Gastroesophageal sphincter (tissue), 4 donors: ENCODE results near the gene BYSL. TPM values are rescaled to one million over a fixed set of nuclear protein-coding genes. Genes with fewer than 3 reads are reported as not detected.

Experiments used
- ATAC-seq: fragments of 150-250 bp; one replicate; pipeline ENCODE4 v1.9.1; 2016; ENCODE audit warnings: mild to moderate bottlenecking, moderate library complexity
- H3K27ac ChIP-seq, 4 donors: fragments of 200-600 bp; sonication (generic) in 3 of 4; 1 replicate in 3 of 4; 2 replicates in 1 of 4; pipeline ENCODE4 v1.5.1; 2016 to 2019
- H3K27me3 ChIP-seq: fragments of 200-600 bp; sonication (generic); one replicate; pipeline ENCODE4 v1.5.1; 2019
- H3K36me3 ChIP-seq, 2 donors: fragments of 200-600 bp; sonication (generic); one replicate each; pipeline ENCODE4 v1.5.1; 2019; ENCODE audit warnings: control low read depth in 1 of 2
- H3K4me1 ChIP-seq, 3 donors: fragments of 200-600 bp; sonication (generic); 1 replicate in 2 of 3; 2 replicates in 1 of 3; pipeline ENCODE4 v1.5.1; 2016 to 2019; ENCODE audit warnings: control low read depth in 2 of 3
- H3K4me3 ChIP-seq, 2 donors: fragments of 200-600 bp; sonication (generic); one replicate each; pipeline ENCODE4 v1.5.1; 2019; ENCODE audit warnings: mild to moderate bottlenecking in 1 of 2, moderate library complexity in 1 of 2
- H3K9me3 ChIP-seq, 3 donors: fragments of 200-600 bp; sonication (generic); one replicate each; pipeline ENCODE4 v1.5.1; 2017 to 2019; ENCODE audit warnings: control low read depth in 2 of 3
- EP300 ChIP-seq: sonication (generic); formaldehyde crosslinking; IDR thresholded peaks from one replicate; pipeline ENCODE4 v1.6.1; 2017; ENCODE audit warnings: antibody characterized with exemption, mild to moderate bottlenecking
- POLR2A ChIP-seq, 2 donors: fragments of 450-650 bp; IDR thresholded peaks; one replicate each; pipeline ENCODE4 v1.6.1; 2017; ENCODE audit warnings: antibody characterized with exemption in 2 of 2, mild to moderate bottlenecking in 2 of 2, moderate library complexity in 1 of 2
- POLR2AphosphoS5 ChIP-seq: sonication (generic); formaldehyde crosslinking; IDR thresholded peaks from one replicate; pipeline ENCODE4 v1.6.1; 2017; ENCODE audit warnings: antibody characterized with exemption
- WGBS, 2 donors: methylation state at CpG; one replicate each; pipeline ENCODE4 v1.1.5; 2018; ENCODE audit warnings: low coverage in 1 of 2; 5-methylcytosine and 5-hydroxymethylcytosine counted together
- total RNA-seq, 4 donors: library from RNA; depleted of rRNA; stranded (reverse); fragments of >200 nt; gene quantifications; one replicate each; pipeline ENCODE4 v1.1.0, GENCODE V29; 2016
- TF ChIP-seq, protein P1 (sequence below), 4 experiments: fragments of 200-600 bp in 2 of 4; fragments of 450-650 bp in 2 of 4; sonication (generic) in 1 of 4; IDR thresholded peaks; one replicate each; pipeline ENCODE4 v1.5.1; 2017 to 2019; ENCODE audit warnings: antibody characterized with exemption in 4 of 4, mild to moderate bottlenecking in 2 of 4, moderate library complexity in 2 of 4

Gene BYSL
- total RNA-seq, 4 donors from 2014 or later: 7.2 to 10.3 (median 8.3) TPM

DNA sequence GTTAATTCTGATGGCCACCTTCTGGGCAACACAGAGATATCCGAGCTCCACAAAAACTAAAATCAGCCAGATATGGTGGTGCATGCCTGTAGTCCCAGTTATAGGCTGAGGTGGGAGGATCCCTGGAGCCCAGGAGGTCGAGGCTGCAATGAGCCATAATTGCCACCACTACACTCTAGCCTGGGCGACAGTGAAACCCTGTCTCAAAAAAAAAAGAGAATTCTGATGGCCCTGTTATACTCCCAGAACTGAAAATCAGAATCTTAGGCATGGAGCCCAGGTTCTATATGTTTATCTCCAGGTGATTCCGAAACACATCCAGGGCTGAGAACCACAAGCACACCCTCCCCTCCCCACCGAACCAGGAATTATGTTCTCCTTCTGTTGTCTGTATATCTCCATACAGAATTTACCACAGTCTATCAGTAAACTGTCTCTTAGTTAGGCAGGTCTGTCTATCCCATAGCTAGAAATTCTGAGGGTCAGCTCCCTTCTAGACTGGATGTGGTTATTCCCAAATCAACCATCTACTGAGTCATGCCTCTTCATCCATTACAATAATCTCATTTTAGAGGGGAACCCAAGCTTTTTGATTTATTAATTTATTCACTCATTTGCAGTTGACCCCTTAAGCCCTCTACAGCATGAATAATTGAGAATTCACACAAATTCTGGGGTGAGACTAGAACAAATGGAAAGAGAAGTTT lies 45.1 kb downstream of the BYSL start:
- no peak overlapping the region for H3K27ac ChIP-seq
- H3K9me3 ChIP-seq: no peaks in the 10 kb centered on the region
- WGBS, 2 donors: 50 to 86% methylated on average over 2 to 3 of the region's 5 CpGs
- H3K27me3 ChIP-seq: no peaks in the 10 kb centered on the region
- no peak for ATAC-seq
- TF ChIP-seq POLR2A (IDR thresholded peaks at IDR 0.05): no peak
- no peak for TF ChIP-seq POLR2AphosphoS5
- no peak for TF ChIP-seq EP300
- TF ChIP-seq, protein P1, sequence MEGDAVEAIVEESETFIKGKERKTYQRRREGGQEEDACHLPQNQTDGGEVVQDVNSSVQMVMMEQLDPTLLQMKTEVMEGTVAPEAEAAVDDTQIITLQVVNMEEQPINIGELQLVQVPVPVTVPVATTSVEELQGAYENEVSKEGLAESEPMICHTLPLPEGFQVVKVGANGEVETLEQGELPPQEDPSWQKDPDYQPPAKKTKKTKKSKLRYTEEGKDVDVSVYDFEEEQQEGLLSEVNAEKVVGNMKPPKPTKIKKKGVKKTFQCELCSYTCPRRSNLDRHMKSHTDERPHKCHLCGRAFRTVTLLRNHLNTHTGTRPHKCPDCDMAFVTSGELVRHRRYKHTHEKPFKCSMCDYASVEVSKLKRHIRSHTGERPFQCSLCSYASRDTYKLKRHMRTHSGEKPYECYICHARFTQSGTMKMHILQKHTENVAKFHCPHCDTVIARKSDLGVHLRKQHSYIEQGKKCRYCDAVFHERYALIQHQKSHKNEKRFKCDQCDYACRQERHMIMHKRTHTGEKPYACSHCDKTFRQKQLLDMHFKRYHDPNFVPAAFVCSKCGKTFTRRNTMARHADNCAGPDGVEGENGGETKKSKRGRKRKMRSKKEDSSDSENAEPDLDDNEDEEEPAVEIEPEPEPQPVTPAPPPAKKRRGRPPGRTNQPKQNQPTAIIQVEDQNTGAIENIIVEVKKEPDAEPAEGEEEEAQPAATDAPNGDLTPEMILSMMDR (IDR thresholded peaks at IDR 0.05): no peak
- peaks cover 0 to 11% (median 0%) of the 10 kb centered on the region in 3 donors for H3K4me1 ChIP-seq
- no peak overlapping the region for H3K4me3 ChIP-seq
- peaks cover 0 to 3% of the 10 kb centered on the region in 2 donors for H3K36me3 ChIP-seq

DNA sequence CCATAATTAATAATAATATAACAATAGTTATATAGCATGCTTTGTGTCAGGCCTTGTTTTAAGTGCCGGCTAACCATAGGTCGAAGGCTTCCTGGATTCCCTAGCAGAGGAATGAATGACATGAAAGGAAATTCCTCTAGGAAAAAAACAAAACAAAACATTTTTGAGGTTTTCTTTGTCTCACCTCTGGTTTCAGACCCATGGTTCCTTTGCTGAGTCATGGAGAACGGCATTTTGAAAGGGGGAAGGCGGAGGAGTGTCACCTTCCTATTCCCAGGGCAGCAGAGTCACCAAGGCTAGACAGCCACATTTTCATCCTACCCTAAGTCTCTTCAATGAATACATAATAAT lies 45.6 kb downstream of the BYSL start:
- ATAC-seq: no peak
- Histone ChIP-seq H3K4me1 (peaks cover 0 to 11% (median 0%) of the 10 kb centered on the region in 3 donors), H3K27ac (no peak overlapping the region), H3K36me3 (peaks cover 0 to 3% of the 10 kb centered on the region in 2 donors), H3K9me3 (no peaks in the 10 kb centered on the region), H3K27me3 (no peaks in the 10 kb centered on the region), H3K4me3 (no peak overlapping the region)
- 76 to 79% methylated on average over 4 of the region's 4 CpGs for WGBS, 2 donors
- TF ChIP-seq POLR2A (IDR thresholded peaks at IDR 0.05): no peak
- no peak for TF ChIP-seq POLR2AphosphoS5
- no peak for TF ChIP-seq EP300
- TF ChIP-seq, protein P1 (IDR thresholded peaks at IDR 0.05): no peak

DNA sequence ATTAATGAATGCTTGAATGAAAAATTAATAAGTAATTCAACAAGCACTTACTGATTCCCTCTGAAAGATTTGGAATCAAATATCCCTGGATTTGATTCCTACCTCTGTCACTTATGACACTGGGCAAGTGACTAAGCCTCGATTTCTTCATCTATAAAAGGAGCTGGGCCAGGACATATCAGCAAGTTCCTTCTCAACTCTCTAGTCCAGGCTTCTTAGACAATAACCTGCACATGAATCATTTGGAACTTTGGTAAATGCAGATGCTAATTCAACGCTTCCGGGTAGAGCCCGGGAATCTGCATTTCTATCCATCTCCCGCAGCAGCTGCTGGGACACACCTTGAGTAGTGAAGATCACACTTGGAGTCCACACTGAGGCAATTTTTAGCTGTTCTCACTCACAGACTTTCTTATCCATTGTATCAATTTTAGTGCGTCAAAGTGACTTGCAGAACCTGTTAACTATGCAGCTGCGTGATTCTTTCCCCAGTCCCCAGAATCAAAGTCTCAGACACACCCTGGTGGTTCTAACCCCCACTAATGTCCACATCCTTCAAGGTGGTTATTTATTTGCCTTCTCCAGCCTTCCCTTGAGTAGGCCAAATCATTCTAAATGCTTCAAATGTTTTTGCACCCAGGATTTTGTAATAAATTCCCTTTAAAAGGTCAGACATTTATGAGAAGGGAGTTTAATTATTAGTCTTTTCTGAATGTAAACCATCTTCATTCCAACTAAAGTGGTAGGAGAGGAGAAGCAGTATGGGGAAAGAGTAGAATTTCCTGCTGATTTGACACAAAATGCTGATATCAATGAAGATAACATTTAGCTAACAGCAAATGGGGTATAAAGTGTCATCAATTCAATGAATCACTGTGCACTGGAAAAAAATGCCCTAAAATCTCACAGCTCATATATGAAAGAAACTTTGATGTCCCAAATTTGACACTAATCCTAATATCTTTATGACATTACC lies 46.3 kb downstream of the BYSL start:
- Histone ChIP-seq H3K27me3 (no peaks in the 10 kb centered on the region), H3K36me3 (peaks cover 0 to 3% of the 10 kb centered on the region in 2 donors), H3K27ac (no peak overlapping the region), H3K9me3 (no peaks in the 10 kb centered on the region), H3K4me3 (no peak overlapping the region), H3K4me1 (peaks cover 0 to 11% (median 0%) of the 10 kb centered on the region in 3 donors)
- 87 to 90% methylated on average over 7 of the region's 7 CpGs for WGBS, 2 donors
- TF ChIP-seq EP300: no peak
- TF ChIP-seq, protein P1 (IDR thresholded peaks at IDR 0.05): no peak
- TF ChIP-seq POLR2A (IDR thresholded peaks at IDR 0.05): no peak
- no peak for ATAC-seq

DNA sequence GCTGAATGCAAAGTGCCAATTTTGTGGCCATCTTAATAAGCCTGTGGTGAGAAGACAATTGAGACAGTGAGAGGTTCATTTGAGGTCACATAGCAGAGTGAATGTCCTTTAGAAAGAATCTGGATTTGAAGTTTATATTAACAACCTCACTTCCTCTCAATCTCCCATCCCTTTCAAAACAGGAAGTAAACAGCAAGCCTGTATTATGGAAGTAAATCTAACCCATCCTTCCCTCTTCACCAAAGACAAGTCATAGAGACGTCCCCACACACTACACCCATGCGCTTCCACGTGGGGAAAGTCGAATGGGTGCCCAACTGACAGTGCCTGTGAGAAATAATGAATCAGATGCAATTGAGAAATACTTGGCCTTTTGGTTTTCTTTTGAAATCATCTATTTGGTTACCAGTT lies 49.1 kb downstream of the BYSL start:
- peak; percentile 22 for TF ChIP-seq POLR2AphosphoS5
- TF ChIP-seq POLR2A (IDR thresholded peaks at IDR 0.05): no peak
- H3K4me3 ChIP-seq: no peak overlapping the region
- H3K36me3 ChIP-seq: peaks cover 0 to 3% of the 10 kb centered on the region in 2 donors
- H3K27ac ChIP-seq: no peak overlapping the region
- peaks cover 0 to 23% (median 0%) of the 10 kb centered on the region in 3 donors for H3K4me1 ChIP-seq
- WGBS, 2 donors: 54 to 60% methylated on average over 4 of the region's 4 CpGs
- H3K27me3 ChIP-seq: no peaks in the 10 kb centered on the region
- no peaks in the 10 kb centered on the region for H3K9me3 ChIP-seq
- peak; percentile 22 for ATAC-seq

DNA sequence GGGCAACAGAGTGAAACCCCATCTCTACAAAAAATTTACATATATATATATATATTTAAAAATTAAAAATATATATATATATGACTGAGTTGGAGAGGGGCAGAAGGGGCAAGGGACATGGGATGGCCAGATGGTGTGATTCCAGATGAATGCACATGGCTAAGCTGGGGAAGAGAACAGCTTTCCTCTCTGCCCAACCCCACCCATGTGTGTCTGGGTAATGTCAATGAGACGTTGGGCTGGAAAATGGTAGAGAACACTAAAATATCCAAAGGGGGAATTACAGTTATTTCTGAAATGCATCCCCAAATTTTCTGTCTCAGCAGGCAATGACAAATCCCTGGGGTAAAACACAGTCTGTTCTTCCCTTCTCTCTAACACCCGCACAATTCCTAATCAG lies 51.5 kb downstream of the BYSL start:
- H3K4me3 ChIP-seq: no peak overlapping the region
- no peaks in the 10 kb centered on the region for H3K9me3 ChIP-seq
- ATAC-seq: no peak
- H3K36me3 ChIP-seq: no peaks in the 10 kb centered on the region
- H3K27ac ChIP-seq: no peak overlapping the region
- peaks cover 0 to 23% (median 0%) of the 10 kb centered on the region in 3 donors for H3K4me1 ChIP-seq
- no peaks in the 10 kb centered on the region for H3K27me3 ChIP-seq
- 43 to 52% methylated on average over 2 of the region's 2 CpGs for WGBS, 2 donors
- TF ChIP-seq POLR2AphosphoS5 (no peak), EP300 (no peak), POLR2A (IDR thresholded peaks at IDR 0.05) (no peak)
- TF ChIP-seq, protein P1 (IDR thresholded peaks at IDR 0.05): no peak
